HEK293T (cell line): ENCODE measurements around the gene MYOZ1.

Source experiments
- FOXK2 ChIP-seq: fragments of 450-650 bp; IDR thresholded peaks from 2 replicates; pipeline ENCODE4 v1.6.1; 2016; ENCODE audit warnings: mild to moderate bottlenecking
- TARDBP ChIP-seq: fragments of 450-650 bp; IDR thresholded peaks from 2 replicates; pipeline ENCODE4 v1.6.1; 2016
- ZNF384 ChIP-seq: fragments of 450-650 bp; IDR thresholded peaks from 2 replicates; pipeline ENCODE4 v1.6.1; 2016

- no peak for TF ChIP-seq TARDBP
- no peak for TF ChIP-seq ZNF384
- no peak for TF ChIP-seq FOXK2
These were observed 6.9 kb downstream of the MYOZ1 start for GRCh38 chr10:73634421-73634820.
